Esophagus squamous epithelium (tissue), 5 donors: Measurements from ENCODE around the gene PKD2. TPM values are rescaled to one million over a fixed set of nuclear protein-coding genes. Genes with fewer than 3 reads are reported as not detected.

Source experiments
- DNase-seq: peaks from one replicate; lab custom pipeline; 2025; lab: John Stamatoyannopoulos, UW
- H3K27ac ChIP-seq, 4 donors: fragments of 200-600 bp; sonication (generic); one replicate each; pipeline ENCODE4 v1.5.1; 2016 to 2019; ENCODE audit warnings: mild to moderate bottlenecking in 1 of 4
- H3K27me3 ChIP-seq, 4 donors: fragments of 200-600 bp; sonication (generic); 1 replicate in 3 of 4; 2 replicates in 1 of 4; pipeline versions ENCODE4 v1.5.1 to v1.6.0; 2017 to 2021; ENCODE audit warnings: antibody characterized with exemption in 1 of 4
- H3K36me3 ChIP-seq, 3 donors: fragments of 200-600 bp; sonication (generic); one replicate each; pipeline ENCODE4 v1.5.1; 2016 to 2019
- H3K4me1 ChIP-seq, 3 donors: fragments of 200-600 bp; sonication (generic); one replicate each; pipeline ENCODE4 v1.5.1; 2017 to 2019
- H3K4me3 ChIP-seq, 4 donors: fragments of 200-600 bp; sonication (generic); 1 replicate in 3 of 4; 2 replicates in 1 of 4; pipeline ENCODE4 v1.5.1; 2016 to 2019; ENCODE audit warnings: mild to moderate bottlenecking in 2 of 4, moderate library complexity in 1 of 4
- H3K9me3 ChIP-seq, 3 donors: fragments of 200-600 bp; sonication (generic); one replicate each; pipeline ENCODE4 v1.5.1; 2016 to 2019
- CTCF ChIP-seq, 6 experiments: fragments of 450-650 bp in 4 of 6; fragments of 200-600 bp in 2 of 6; sonication (generic) in 2 of 6; IDR thresholded peaks; one replicate each; pipeline ENCODE4 v1.5.1; 2016 to 2019; ENCODE audit warnings: antibody characterized with exemption in 6 of 6, mild to moderate bottlenecking in 4 of 6, moderate library complexity in 4 of 6
- POLR2A ChIP-seq, 4 donors: fragments of 450-650 bp; IDR thresholded peaks; one replicate each; pipeline ENCODE4 v1.6.1; 2017; ENCODE audit warnings: antibody characterized with exemption in 4 of 4, mild to moderate bottlenecking in 4 of 4, moderate library complexity in 3 of 4
- WGBS, 2 donors: methylation state at CpG; one replicate each; pipeline ENCODE4 v1.1.5; 2018; 5-methylcytosine and 5-hydroxymethylcytosine counted together
- intact Hi-C: fragments of 100-400 bp; cut with DNase I; formaldehyde crosslinking; loops from one replicate; pipeline ENCODE4 v1.15.0; 2022
- total RNA-seq, 4 donors: library from RNA; depleted of rRNA; stranded (reverse); fragments of >200 nt; gene quantifications; one replicate each; pipeline ENCODE4 v1.1.0, GENCODE V29; 2016
- donor health status: DM: yes; HTN: yes; CAD: no.

The PKD2 gene
- total RNA-seq, 4 donors from 2014 or later = 9.4 to 34.7 (median 13.9) TPM

- intact Hi-C loops = no loop called here
- Histone ChIP-seq H3K27ac (no peak overlapping the region), H3K36me3 (no peaks in the 10 kb centered on the region), H3K4me1 (no peaks in the 10 kb centered on the region), H3K4me3 (no peak overlapping the region), H3K27me3 (no peaks in the 10 kb centered on the region), H3K9me3 (no peaks in the 10 kb centered on the region)
- no peak for DNase-seq
- TF ChIP-seq POLR2A (IDR thresholded peaks at IDR 0.05) (no peak), CTCF (IDR thresholded peaks at IDR 0.05) (no peak)
- 85 to 88% methylated on average over 4 of the region's 4 CpGs for WGBS, 2 donors
Measured at GRCh38 chr4:88098993-88099752, 91.7 kb downstream of the PKD2 start.

- Histone ChIP-seq H3K27me3 (no peaks in the 10 kb centered on the region), H3K36me3 (no peaks in the 10 kb centered on the region), H3K4me1 (no peaks in the 10 kb centered on the region), H3K9me3 (no peaks in the 10 kb centered on the region), H3K4me3 (no peak overlapping the region), H3K27ac (no peak overlapping the region)
- DNase-seq = no peak
- TF ChIP-seq CTCF (IDR thresholded peaks at IDR 0.05) = no peak
- TF ChIP-seq POLR2A (IDR thresholded peaks at IDR 0.05) = no peak
- whole genome bisulfite sequencing, 2 donors = 69 to 86% methylated on average over 6 of the region's 6 CpGs
- intact Hi-C loops = no loop called here
Measured at GRCh38 chr4:88101165-88101564, 93.7 kb downstream of the PKD2 start.

GRCh38 chr4:88102026-88102425, 94.6 kb downstream of the PKD2 start:
- no peak for TF ChIP-seq CTCF (IDR thresholded peaks at IDR 0.05)
- no peak for TF ChIP-seq POLR2A (IDR thresholded peaks at IDR 0.05)
- 85 to 90% methylated on average over 7 of the region's 7 CpGs for WGBS, 2 donors
- H3K36me3 ChIP-seq = no peaks in the 10 kb centered on the region
- no peaks in the 10 kb centered on the region for H3K9me3 ChIP-seq
- no peak for DNase-seq
- H3K4me1 ChIP-seq = peaks cover 0 to 7% (median 0%) of the 10 kb centered on the region in 3 donors
- H3K4me3 ChIP-seq = no peak overlapping the region
- H3K27ac ChIP-seq = no peak overlapping the region
- no peaks in the 10 kb centered on the region for H3K27me3 ChIP-seq
- intact Hi-C loops = no loop called here

- H3K36me3 ChIP-seq = no peaks in the 10 kb centered on the region
- H3K27ac ChIP-seq = no peak overlapping the region
- TF ChIP-seq CTCF (IDR thresholded peaks at IDR 0.05) (no peak), POLR2A (IDR thresholded peaks at IDR 0.05) (no peak)
- DNase-seq = no peak
- H3K9me3 ChIP-seq = no peaks in the 10 kb centered on the region
- no peak overlapping the region for H3K4me3 ChIP-seq
- peaks cover 0 to 34% (median 6%) of the 10 kb centered on the region in 3 donors for H3K4me1 ChIP-seq
- no peaks in the 10 kb centered on the region for H3K27me3 ChIP-seq
- intact Hi-C loops = no loop called here
- 67 to 73% methylated on average over 4 of the region's 4 CpGs for WGBS, 2 donors
Measured at GRCh38 chr4:88104902-88105610, 97.6 kb downstream of the PKD2 start.

GRCh38 chr4:88106205-88106604, 98.8 kb downstream of the PKD2 start:
- intact Hi-C loops = no loop called here
- Histone ChIP-seq H3K27me3 (no peaks in the 10 kb centered on the region), H3K36me3 (no peaks in the 10 kb centered on the region), H3K27ac (no peak overlapping the region), H3K4me1 (peaks cover 0 to 45% (median 6%) of the 10 kb centered on the region in 3 donors), H3K9me3 (no peaks in the 10 kb centered on the region), H3K4me3 (no peak overlapping the region)
- TF ChIP-seq POLR2A (IDR thresholded peaks at IDR 0.05) = no peak
- TF ChIP-seq CTCF (IDR thresholded peaks at IDR 0.05) = no peak
- DNase-seq = no peak
- WGBS, 2 donors = 69 to 71% methylated on average over 3 of the region's 3 CpGs
